HCT116 (cell line): ENCODE results near the gene RIOK2.

ENCODE experiments used
- EGR1 ChIP-seq: IDR thresholded peaks from 2 replicates; pipeline ENCODE4 v1.6.1; 2012; ENCODE audit warnings: low read depth
- JUND ChIP-seq: IDR thresholded peaks from 2 replicates; pipeline ENCODE4 v1.6.1; 2012
- POLR2A ChIP-seq: IDR thresholded peaks from 2 replicates; pipeline ENCODE4 v1.7.0; 2011; ENCODE audit warnings: borderline replicate concordance; ENCODE audit not compliant: insufficient read depth, insufficient read length; ENCODE audit errors: extremely low read depth
- YY1 ChIP-seq: IDR thresholded peaks from 2 replicates; pipeline ENCODE4 v1.6.1; 2011; ENCODE audit warnings: low read length, low read depth, moderate library complexity, mild to moderate bottlenecking; ENCODE audit not compliant: insufficient replicate concordance; ENCODE audit errors: extremely low read depth
- ZNF274 ChIP-seq: fragments of 200-500 bp; sonication (Bioruptor generic); IDR thresholded peaks from 2 replicates; pipeline ENCODE4 v1.6.1; 2014; ENCODE audit warnings: mild to moderate bottlenecking, low read depth, low read length, inconsistent platforms
- TF ChIP-seq, protein P1 (sequence below), 3 experiments: fragments of 200-600 bp in 1 of 3; sonication (generic) in 1 of 3; IDR thresholded peaks in 2 of 3; conservative IDR thresholded peaks in 1 of 3; 2 replicates each; pipeline ENCODE4 v1.5.1; 2012 to 2017; ENCODE audit warnings: low read depth in 2 of 3, low read length in 2 of 3, antibody characterized with exemption in 1 of 3, borderline replicate concordance in 1 of 3, control low read depth in 1 of 3, mild to moderate bottlenecking in 1 of 3, mixed read lengths in 1 of 3, mixed run types in 1 of 3, moderate library complexity in 1 of 3; ENCODE audit not compliant: insufficient read depth in 1 of 3

DNA sequence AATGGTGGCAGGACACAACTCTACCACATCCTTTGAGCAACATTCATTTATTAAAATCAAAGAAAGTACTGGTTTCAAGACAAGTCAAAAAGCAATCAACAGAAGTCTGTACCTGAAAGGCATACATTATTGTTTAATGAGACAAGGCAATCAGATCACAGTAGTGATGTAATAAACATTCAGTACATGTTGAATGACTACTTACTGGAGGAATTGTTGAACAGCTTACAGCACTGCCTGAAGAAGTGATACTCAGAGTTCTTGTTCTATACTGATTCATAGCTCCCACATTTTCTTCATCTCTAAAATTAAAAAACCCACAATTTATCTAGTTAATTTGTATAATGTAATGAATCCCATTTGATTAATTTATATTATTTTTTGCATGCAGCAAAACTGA, 18.2 kb downstream of the RIOK2 start:
- TF ChIP-seq, protein P1, sequence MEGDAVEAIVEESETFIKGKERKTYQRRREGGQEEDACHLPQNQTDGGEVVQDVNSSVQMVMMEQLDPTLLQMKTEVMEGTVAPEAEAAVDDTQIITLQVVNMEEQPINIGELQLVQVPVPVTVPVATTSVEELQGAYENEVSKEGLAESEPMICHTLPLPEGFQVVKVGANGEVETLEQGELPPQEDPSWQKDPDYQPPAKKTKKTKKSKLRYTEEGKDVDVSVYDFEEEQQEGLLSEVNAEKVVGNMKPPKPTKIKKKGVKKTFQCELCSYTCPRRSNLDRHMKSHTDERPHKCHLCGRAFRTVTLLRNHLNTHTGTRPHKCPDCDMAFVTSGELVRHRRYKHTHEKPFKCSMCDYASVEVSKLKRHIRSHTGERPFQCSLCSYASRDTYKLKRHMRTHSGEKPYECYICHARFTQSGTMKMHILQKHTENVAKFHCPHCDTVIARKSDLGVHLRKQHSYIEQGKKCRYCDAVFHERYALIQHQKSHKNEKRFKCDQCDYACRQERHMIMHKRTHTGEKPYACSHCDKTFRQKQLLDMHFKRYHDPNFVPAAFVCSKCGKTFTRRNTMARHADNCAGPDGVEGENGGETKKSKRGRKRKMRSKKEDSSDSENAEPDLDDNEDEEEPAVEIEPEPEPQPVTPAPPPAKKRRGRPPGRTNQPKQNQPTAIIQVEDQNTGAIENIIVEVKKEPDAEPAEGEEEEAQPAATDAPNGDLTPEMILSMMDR (IDR thresholded peaks at IDR 0.05 in 2 of 3, conservative IDR thresholded peaks at IDR 0.05 in 1 of 3; ENCODE audit: borderline replicate concordance in 1 of 3, insufficient read depth in 1 of 3, low read depth in 2 of 3, low read length in 2 of 3) = no peak
- TF ChIP-seq JUND = no peak
- no peak for TF ChIP-seq ZNF274
- TF ChIP-seq POLR2A = no peak
- TF ChIP-seq EGR1 = no peak
- no peak for TF ChIP-seq YY1
